ENCODE results near the gene HEATR3. TPM values are rescaled to one million over a fixed set of nuclear protein-coding genes. Genes with fewer than 3 reads are reported as not detected.
A peak's percentile ranks its signal among the peaks of the same experiment; 100 is the strongest.

The HEATR3 gene
- polyA plus RNA-seq, 10 donors = 13.8 to 19.0 (median 16.2) TPM

- no peak for DNase-seq
These were observed 15.0 kb upstream of the HEATR3 start for GRCh38 chr16:50050802-50051201.

GRCh38 chr16:50056226-50056625 is 9.5 kb upstream of the HEATR3 start:
- no peak for DNase-seq

GRCh38 chr16:50058091-50058771 is 7.5 kb upstream of the HEATR3 start:
- DNase-seq = no peak

GRCh38 chr16:50059111-50059510 is 6.7 kb upstream of the HEATR3 start:
- no peak for DNase-seq

GRCh38 chr16:50059669-50060068 is 6.1 kb upstream of the HEATR3 start:
- no peak for DNase-seq

GRCh38 chr16:50061326-50061725 is 4.4 kb upstream of the HEATR3 start:
- no peak for DNase-seq

GRCh38 chr16:50065241-50065623 is 538 bp upstream of the HEATR3 start:
- DNase-seq = no peak

- DNase-seq = no peak
These were observed 916 bp downstream of the HEATR3 start for GRCh38 chr16:50066482-50067289.

- DNase-seq = peak; percentile 23 to 61 (median 43)
These were observed 1.6 kb downstream of the HEATR3 start for GRCh38 chr16:50067290-50067853.

- DNase-seq = peak in 1 of 3 donors; percentile 5
These were observed 2.8 kb downstream of the HEATR3 start for GRCh38 chr16:50068550-50068949.

GRCh38 chr16:50069060-50069459 is 3.3 kb downstream of the HEATR3 start:
- no peak for DNase-seq

GRCh38 chr16:50071075-50071671 is 5.4 kb downstream of the HEATR3 start:
- no peak for DNase-seq

GRCh38 chr16:50072730-50073129 is 7.0 kb downstream of the HEATR3 start:
- DNase-seq = no peak

- DNase-seq = no peak
These were observed 13.8 kb downstream of the HEATR3 start for GRCh38 chr16:50079397-50080140.

GRCh38 chr16:50081428-50082018 is 15.8 kb downstream of the HEATR3 start:
- DNase-seq = no peak

GRCh38 chr16:50083996-50084395 is 18.2 kb downstream of the HEATR3 start:
- DNase-seq = no peak

GRCh38 chr16:50086176-50086575 is 20.4 kb downstream of the HEATR3 start:
- no peak for DNase-seq

- no peak for DNase-seq
These were observed 22.5 kb downstream of the HEATR3 start for GRCh38 chr16:50088302-50088701.

- no peak for DNase-seq
These were observed 27.1 kb downstream of the HEATR3 start for GRCh38 chr16:50092891-50093290.

- DNase-seq = peak; percentile 11 to 72 (median 47)
These were observed 28.1 kb downstream of the HEATR3 start for GRCh38 chr16:50093607-50094539.

Measured in muscle of back (tissue), 11 donors.